Measurements from ENCODE around the gene TP53I11. TPM values are rescaled to one million over a fixed set of nuclear protein-coding genes. Genes with fewer than 3 reads are reported as not detected.

TP53I11 gene
- total RNA-seq, 4 donors from 2014 or later, result 5.4 to 17.2 (median 12.8) TPM

DNA sequence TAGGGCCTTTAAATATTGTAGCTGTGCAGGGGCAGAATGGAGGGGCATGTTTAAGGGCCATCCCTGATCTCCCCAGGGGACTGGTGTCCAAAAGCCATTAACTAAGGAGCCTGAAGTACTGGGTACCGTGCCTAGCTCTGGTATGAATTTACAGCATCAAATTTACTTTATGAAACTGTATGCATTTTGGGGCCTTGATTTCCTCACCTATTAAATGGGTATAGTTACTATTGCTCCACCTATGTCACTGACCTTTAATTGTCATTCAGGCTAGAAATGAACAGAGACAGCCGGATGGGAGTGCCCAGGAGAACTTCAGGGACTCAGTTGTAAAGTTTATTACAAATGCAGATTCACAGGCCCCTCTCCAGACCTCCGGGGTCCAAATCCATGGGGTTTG lies 11.8 kb upstream of the TP53I11 start:
- peaks cover 0 to 1% (median under 1%) of the 10 kb centered on the region in 3 donors for H3K27me3 ChIP-seq
- ATAC-seq (no peak), DNase-seq (no peak)
- in situ Hi-C loops (cut with MboI; ENCODE audit: low sequenced_read_pairs in 4 of 4), result no loop called here
- H3K27ac ChIP-seq, result no peak overlapping the region
- H3K36me3 ChIP-seq, result no peaks in the 10 kb centered on the region
- no peak overlapping the region for H3K4me3 ChIP-seq
- TF ChIP-seq, protein P1, sequence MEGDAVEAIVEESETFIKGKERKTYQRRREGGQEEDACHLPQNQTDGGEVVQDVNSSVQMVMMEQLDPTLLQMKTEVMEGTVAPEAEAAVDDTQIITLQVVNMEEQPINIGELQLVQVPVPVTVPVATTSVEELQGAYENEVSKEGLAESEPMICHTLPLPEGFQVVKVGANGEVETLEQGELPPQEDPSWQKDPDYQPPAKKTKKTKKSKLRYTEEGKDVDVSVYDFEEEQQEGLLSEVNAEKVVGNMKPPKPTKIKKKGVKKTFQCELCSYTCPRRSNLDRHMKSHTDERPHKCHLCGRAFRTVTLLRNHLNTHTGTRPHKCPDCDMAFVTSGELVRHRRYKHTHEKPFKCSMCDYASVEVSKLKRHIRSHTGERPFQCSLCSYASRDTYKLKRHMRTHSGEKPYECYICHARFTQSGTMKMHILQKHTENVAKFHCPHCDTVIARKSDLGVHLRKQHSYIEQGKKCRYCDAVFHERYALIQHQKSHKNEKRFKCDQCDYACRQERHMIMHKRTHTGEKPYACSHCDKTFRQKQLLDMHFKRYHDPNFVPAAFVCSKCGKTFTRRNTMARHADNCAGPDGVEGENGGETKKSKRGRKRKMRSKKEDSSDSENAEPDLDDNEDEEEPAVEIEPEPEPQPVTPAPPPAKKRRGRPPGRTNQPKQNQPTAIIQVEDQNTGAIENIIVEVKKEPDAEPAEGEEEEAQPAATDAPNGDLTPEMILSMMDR (IDR thresholded peaks at IDR 0.05 in 4 of 5, conservative IDR thresholded peaks at IDR 0.05 in 1 of 5), result no peak
- no peak for TF ChIP-seq POLR2A (IDR thresholded peaks at IDR 0.05)
- no peaks in the 10 kb centered on the region for H3K4me1 ChIP-seq
- intact Hi-C loops (cut with DNase I; ENCODE audit: low total_unique reads), result no loop called here
- H3K9me3 ChIP-seq, result no peaks in the 10 kb centered on the region

DNA sequence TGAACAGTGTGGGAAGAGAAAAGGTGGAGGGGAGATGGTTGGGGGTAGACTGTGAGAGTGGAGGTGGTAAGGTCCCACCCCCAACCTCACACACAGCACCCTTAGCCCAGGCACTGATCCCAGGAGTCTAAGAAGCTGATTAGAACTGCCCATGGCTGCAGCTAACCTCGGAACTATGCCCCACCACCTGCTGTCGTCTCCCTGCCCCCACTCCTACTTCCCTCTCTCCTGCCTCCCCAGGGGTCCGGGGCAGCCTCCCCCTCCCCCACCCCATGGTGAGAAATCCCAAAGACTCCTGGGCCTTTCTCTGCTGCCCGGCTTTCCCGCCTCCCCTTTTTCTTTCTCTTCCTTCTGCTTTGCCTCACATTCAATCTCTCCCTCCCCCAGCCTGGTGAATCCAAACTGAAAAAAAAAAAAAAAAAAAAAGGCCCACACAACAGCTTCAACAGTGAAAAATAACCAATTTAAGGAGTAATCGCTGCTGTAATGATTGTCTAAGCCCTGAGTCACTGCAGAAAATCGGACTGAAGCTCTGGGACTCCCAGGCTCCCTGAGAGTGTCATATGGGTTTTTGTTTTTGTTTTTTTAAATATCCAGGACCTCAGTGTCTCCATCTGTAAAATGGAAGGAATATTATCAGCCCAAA lies 9.6 kb upstream of the TP53I11 start:
- peaks cover 0 to 2% of the 10 kb centered on the region in 2 donors for H3K4me1 ChIP-seq
- no peaks in the 10 kb centered on the region for H3K36me3 ChIP-seq
- in situ Hi-C loops (cut with MboI; ENCODE audit: low sequenced_read_pairs in 4 of 4) (no loop called here), intact Hi-C loops (cut with DNase I; ENCODE audit: low total_unique reads) (no loop called here)
- DNase-seq (no peak), ATAC-seq (no peak)
- no peak overlapping the region for H3K4me3 ChIP-seq
- peaks cover 0 to 9% (median 7%) of the 10 kb centered on the region in 3 donors for H3K27me3 ChIP-seq
- no peak overlapping the region for H3K27ac ChIP-seq
- TF ChIP-seq, protein P1 (IDR thresholded peaks at IDR 0.05 in 4 of 5, conservative IDR thresholded peaks at IDR 0.05 in 1 of 5), result no peak
- H3K9me3 ChIP-seq, result no peaks in the 10 kb centered on the region

DNA sequence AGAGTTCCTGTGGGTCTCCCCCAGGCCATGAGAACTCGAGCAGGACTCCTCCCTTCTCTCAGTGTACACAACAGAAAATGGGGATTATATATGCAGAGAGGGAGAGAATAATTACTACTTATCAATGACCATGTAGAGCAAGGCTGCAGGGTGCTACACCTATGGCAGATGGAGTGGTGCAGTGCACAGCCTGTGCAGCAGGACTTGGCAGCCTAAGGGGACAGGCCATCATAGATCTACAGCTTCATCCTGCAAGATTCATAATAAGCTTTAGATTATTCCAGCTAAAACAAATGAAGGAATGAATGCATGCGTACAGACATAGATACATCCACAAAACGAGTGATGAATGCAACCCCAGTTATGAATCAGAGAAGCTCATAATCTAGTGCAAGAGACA lies 8.4 kb upstream of the TP53I11 start:
- no peak for TF ChIP-seq POLR2A (IDR thresholded peaks at IDR 0.05)
- TF ChIP-seq, protein P1 (IDR thresholded peaks at IDR 0.05 in 4 of 5, conservative IDR thresholded peaks at IDR 0.05 in 1 of 5), result no peak
- Histone ChIP-seq H3K36me3 (no peaks in the 10 kb centered on the region), H3K27ac (no peak overlapping the region), H3K27me3 (peaks cover 0 to 9% (median 7%) of the 10 kb centered on the region in 3 donors), H3K4me3 (no peak overlapping the region), H3K9me3 (no peaks in the 10 kb centered on the region), H3K4me1 (peaks cover 0 to 9% of the 10 kb centered on the region in 2 donors)
- in situ Hi-C loops (cut with MboI; ENCODE audit: low sequenced_read_pairs in 4 of 4) (no loop called here), intact Hi-C loops (cut with DNase I; ENCODE audit: low total_unique reads) (no loop called here)
- DNase-seq, result no peak
- no peak for ATAC-seq

DNA sequence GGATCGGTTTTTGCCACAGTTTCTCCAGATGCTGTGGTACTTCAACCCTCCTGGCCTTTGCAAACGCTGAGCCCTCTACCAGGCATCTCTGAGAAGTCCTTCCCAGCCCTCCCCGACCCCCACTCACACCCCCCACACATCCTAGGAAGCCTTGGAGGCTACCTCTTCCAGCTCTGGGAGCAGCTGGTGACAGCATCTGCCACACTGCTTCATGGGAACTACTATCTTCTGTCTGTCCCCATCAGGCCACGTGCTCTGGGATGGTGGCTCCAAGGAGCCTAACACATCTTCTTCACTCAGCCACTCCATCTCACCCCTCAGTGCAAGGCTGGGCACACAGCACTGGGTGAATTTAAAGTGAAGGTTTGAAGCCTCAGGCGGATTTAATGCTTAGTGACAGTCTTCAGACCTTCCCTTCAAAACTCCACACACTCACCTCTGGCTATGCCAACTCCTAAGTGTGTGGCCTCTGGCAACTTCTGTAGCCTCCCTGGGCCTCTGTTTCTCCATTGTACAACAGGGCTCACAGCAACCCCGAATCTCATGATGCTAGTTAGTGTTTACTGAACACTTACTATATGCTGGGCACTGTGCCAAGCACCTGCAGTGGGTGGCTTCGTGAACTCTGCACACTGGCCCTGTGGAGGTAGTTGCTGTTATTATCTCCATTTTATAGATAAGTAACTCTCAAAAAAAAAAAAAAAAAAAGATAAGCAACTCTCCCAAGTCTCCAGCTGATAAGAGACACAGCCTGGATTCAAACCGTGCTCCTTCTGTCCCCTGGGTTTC lies 7.3 kb upstream of the TP53I11 start:
- in situ Hi-C loops (cut with MboI; ENCODE audit: low sequenced_read_pairs in 4 of 4) (no loop called here), intact Hi-C loops (cut with DNase I; ENCODE audit: low total_unique reads) (no loop called here)
- H3K27ac ChIP-seq, result no peak overlapping the region
- DNase-seq (no peak), ATAC-seq (no peak)
- no peak overlapping the region for H3K4me3 ChIP-seq
- H3K27me3 ChIP-seq, result peaks cover 0 to 9% (median 7%) of the 10 kb centered on the region in 3 donors
- no peaks in the 10 kb centered on the region for H3K36me3 ChIP-seq
- H3K4me1 ChIP-seq, result peaks cover 0 to 9% of the 10 kb centered on the region in 2 donors
- no peak for TF ChIP-seq POLR2A (IDR thresholded peaks at IDR 0.05)
- TF ChIP-seq, protein P1 (IDR thresholded peaks at IDR 0.05 in 4 of 5, conservative IDR thresholded peaks at IDR 0.05 in 1 of 5), result no peak
- no peaks in the 10 kb centered on the region for H3K9me3 ChIP-seq

All from gastrocnemius medialis (tissue), 4 donors.